GM19397 (cell line): ENCODE results near the gene PRKAR1B.

Experiments used
- ATAC-seq: cut with Tn5 transposase; IDR thresholded peaks from one replicate; pipeline ENCODE4 v1.9.1; 2021; ENCODE audit warnings: mild to moderate bottlenecking, moderate library complexity; ENCODE audit not compliant: unreplicated experiment

Gene PRKAR1B

DNA sequence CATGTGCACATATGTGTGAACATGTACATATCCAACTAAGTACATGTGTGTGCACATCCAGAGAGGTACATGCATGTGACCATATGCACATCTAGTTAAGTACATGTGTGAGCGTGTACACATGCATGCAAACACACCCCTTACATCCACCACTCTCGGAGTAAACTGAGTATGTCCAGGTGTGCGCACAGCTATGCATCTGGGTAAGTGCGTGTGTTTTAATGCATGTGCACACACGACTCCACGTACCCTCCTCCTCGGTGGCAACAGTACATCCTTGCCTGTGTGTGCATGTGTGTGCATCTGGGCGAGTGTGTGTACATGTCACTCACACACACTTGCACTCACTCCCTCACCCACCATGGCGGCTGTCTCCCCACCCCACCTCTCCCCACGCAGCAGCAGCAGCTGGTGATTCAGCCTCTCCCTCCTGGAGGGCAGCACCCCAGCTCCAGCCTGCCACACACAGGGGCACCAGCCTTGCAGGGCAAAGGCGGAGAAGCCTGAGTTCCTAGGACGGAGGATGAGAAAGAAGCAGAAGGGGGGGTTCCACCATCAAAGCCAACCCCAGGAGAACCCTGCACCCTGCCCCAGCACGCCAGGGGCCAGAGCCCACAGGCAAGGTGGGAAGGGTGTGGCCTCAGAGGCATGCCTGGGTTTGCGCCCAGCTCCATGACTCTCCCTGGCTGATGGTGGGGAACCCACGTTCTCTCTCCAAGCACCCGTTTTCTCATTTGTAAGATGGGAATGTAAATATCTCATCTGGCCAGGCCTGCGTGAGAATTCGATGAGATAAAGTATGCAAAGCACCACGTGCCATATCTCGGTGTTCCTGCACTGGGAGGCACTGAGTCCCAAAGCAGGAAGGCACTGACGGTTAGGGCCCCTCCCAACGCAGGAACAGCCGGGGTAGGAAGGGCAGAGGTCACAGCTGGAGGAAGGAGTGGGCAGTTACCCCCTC is 28.3 kb downstream of the PRKAR1B start:
- ATAC-seq, result no peak

GRCh38 chr7:696812-697551 is 30.1 kb downstream of the PRKAR1B start:
- no peak for ATAC-seq

DNA sequence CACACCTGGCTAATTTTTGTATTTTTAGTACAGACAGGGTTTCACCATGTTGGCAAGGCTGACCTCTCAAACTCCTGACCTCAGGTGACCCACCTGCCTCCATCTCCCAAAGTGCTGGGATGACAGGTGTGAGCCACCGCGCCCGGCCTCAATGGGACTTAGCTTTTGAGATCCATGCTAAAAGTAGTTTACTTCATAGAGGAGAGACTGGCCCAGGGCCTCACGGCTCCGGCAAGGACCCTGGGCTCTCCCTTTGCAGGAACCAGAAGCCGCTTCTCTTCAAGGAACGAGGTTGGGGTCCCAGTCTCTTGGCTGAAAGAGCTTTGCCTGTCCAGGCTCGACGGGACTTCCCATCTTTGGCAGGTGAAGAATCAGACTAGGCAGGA is 30.7 kb downstream of the PRKAR1B start:
- no peak for ATAC-seq

- no peak for ATAC-seq
Observed at GRCh38 chr7:693280-693679, 33.8 kb downstream of the PRKAR1B start.

DNA sequence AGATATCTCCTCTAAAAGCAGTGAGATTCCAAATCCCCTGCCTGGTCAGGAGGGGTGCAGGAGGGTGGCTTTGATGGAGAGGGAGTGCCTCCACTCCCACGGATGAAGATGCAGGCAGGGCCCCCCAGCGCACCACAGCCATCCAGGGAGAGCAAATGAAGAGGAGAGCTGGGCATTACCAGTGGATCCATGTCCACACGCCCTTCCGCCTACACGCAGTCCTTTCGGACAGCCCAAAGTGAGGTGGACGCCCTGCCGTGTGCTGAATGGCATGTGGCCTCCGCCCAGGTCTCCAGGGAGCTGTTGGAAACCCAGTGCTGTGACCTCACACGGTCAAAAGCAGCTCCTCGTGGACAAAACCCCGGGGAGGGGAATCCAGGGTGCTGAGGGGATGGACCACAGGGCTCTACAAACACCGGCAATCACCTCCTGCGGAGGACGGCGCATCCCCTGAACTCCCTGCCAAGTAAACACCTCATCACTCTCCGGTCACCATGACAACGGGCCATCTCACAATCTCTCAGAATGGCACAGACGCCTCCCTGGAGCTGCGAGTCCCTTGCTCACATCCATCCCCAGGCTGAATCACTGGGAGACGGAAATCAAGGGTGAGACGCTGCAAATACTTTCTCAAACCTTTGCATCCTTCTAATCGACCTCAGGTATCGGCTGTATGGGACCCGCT is 35.6 kb downstream of the PRKAR1B start:
- no peak for ATAC-seq

DNA sequence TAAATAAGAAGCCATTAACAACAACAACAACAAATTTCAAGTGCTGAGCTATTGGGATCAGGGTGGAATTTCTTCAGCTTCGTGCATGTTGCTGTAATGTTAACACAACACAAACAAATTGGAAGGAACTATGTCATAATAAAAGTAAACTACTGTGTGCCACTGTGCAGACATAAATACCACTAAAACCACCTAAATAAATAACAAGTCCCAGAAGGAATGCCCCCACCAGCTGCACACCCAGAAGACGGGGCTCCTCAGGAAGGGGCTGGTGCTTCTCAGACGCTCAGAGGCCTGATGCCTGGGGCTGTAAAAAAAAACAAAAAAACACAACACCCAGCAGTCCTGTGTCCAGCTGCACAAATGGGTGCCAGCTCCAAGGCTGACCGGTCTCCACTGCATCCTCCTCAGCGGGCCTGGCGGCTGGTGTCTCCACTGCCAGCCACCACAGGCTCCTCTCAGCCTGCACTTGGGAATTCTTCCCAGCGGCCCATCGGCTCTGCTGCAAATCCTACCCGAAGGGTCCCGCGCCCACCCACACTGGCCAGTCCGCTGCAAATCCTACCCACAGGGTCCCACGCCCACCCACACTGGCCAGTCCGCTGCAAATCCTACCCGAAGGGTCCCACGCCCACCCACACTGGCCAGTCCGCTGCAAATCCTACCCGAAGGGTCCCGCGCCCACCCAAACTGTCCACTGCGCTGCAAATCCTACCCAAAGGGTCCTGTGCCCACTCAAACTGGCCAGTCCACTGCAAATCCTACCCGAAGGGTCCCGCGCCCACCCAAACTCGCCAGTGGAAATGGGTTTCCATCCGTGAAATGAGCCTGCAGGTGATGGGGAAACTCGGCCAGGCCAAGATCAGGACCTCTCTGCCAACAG is 36.4 kb downstream of the PRKAR1B start:
- no peak for ATAC-seq

DNA sequence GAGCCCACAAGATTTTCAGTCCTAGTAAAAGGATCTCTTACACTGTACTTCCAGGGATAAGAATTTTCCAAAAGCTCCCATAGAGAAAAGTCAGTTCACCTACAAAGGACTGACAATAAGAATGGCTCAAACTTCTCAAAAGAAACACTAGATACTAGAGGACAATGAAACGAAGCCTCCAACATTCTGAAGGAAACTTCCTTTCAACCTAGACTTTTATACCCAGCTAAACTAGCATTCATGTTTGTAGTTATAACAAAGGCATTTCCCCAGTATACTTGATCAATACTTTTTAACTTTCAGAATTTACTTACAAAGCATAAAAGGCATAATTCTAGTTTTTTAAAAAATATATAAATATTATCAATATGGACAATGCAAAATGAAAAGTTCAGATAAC is 41.5 kb downstream of the PRKAR1B start:
- no peak for ATAC-seq

DNA sequence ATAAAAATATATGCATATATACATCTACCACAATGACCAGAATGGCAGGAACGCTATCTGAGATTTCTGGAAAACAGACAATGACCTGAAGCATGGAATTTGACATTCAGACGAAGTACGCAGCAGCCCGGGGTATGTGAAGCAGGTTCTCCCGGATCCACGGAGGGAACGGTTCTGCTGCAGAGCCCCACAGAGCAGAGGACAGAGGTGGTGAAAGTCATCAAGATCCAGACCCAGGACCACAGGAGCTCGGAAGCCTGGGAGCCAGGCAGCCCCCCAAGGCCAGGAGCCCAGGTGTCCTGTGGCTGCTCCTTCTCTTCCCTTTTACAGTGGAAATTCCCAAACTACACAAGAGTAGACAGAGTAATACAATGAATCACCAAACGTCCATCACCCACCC is 42.7 kb downstream of the PRKAR1B start:
- ATAC-seq, result no peak

- no peak for ATAC-seq
Observed at GRCh38 chr7:683526-684205, 43.4 kb downstream of the PRKAR1B start.

DNA sequence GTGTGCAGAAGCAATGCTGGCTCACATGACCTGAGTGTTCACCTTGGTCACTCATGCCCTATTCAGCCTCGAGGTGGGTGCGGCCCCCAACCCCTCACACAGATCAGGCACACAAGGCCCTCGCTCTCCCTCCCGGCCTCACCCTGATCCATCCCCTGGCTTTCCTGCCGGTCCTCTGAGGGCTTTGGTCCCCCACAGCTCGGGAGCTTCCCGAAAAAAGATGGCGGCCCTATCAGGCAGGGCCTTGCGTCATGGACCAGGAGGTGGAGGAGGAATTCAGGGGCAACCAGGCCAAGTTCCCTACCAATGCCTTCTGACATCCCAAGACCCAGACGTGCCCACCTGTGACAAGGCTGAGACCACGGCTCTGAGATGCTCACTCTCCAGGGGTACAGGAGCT is 44.3 kb downstream of the PRKAR1B start:
- no peak for ATAC-seq

DNA sequence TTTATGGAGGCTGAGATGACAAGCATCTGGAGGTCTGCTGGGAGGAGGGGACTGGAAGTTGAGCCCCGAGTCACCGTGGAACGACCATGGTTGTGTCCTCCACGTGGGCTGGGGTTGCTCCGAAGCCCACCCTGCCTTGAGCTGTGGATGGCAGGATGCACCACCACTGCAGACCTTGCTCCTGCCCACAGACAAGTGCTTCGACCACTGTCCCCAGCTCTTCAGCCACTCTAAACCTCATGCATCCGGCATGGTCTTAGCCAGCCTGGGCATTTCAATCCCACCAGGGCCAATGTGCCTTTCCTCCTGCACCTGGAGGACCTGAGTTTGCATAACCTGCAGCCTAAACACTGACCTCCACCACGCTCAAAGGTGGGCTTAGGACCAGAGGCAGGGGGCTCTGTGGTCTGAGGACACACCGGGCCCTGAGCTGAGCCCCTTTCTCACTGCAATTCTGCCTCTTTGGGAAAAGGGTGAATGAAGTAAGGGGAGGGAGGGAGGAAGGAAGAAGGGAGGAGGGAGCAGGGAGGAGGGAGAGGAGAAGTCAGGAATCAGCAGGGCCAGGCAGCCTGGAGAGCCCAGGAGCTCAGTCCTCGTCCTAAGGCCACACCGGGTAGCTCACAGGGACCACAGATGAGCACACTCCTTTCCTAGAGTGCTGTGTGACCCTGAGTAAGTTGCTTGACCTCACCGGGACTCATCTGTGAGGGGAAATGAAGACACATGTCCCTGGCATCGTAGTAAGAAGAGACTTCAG is 45.4 kb downstream of the PRKAR1B start:
- ATAC-seq, result no peak

GRCh38 chr7:680411-681127 is 46.5 kb downstream of the PRKAR1B start:
- ATAC-seq, result no peak

- no peak for ATAC-seq
Observed at GRCh38 chr7:676972-677385, 50.1 kb downstream of the PRKAR1B start.

DNA sequence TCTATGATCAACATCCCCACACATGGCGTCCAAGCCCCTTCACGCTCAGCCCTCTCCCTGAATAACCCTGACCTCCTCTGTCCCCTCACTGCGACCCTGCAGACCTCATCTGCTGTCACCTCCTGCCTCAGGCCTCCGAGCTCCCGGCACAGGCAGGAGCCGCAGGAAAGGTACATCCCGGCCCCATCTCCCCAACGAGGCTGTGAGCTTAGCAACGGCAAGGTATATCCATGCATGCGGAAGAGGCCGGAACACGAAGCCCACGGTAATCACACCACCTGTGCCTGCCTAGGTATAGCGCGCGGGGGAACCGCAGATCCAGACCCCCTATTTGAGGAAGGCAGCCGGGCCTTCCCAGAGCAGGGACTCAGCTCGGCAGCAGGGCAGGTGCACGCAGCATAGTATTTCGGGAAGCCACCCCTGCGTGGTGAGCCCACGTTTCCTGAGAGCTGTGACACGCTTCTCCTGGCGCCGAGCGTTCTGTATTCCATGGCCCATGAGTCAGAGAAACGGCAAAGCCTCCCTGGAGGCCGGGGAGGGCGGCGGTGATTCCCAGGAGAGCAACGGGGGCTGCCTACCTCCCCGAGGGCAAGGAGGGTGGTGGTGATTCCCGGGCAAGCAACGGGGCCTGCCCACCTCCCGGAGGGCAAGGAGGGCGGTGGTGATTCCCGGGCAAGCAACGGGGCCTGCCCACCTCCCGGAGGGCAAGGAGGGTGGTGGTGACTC is 50.7 kb downstream of the PRKAR1B start:
- ATAC-seq, result no peak

DNA sequence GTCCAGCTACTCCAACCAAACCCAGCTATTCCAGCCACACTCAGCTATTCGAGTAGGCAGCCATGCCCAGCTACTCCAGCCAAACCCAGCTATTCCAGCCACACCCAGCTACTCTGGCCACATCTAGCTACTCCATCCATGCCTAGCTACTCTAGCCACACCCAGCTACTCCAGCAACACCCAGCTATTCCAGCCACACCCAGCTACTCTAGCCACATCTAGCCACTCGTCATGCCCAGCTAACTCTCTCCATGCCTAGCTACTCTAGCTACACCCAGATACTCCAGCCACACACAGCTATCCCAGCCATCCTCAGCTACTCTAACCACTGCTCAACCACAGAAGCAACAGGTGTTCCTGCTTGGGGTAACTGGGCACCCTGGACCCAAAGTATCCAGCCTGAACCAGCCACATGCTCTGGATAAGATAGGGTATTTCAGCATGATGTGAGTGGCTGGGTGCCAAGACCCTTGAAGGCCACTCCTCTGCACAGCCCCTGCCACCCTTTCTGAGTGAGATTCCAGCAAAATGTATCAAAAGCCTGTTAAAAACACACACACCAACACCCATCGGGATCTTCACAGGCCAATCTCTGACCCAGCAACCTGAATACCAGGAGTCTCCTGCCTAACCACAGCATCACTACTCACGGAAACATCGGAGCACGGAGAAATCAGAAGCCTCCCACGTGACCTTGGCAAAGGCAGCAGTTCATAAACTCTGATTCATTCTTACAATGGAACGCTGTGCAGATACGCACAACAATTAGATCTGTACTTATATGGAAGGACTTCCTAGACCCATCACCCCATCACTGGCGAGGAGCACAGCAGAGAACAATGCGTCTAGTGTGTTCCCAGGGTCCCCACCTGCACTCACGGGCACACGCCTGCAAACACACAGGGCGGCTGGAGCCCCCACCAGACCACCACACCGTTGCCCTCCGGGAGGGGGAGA is 52.3 kb downstream of the PRKAR1B start:
- no peak for ATAC-seq

DNA sequence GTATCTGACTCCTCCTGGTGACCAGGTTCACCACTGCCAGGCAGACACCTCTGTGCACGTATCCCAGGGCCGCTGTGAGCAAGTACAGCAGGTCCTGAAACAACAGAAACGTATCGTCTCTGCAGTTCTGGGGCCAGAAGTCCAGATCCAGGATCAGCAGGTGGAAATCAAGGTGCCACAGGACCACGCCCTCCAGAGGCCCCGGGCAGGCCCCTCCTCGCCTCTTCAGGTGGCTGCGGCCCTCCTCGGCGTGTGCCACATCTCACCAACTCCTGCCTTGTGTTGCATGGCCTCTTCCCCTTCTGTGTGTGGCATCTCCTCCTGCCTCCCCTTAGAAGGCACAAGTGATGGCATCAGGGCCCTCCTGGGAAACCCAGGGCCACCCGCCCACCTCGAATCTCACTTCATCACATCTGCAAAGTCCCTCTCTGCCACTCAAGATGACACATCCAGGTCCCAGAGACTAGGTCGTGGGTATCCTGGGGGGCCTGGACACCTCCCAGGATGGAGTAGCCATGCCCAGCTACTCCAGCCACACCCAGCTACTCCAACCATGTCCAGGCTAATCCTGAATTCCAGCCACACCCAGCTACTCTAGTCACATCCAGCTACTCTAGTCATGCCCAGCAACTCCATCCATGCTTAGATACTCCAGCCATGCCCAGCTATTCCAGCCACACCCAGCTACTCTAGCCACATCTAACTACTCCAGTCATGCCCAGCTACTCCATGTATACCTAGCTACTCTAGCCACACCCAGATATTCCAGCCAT is 53.2 kb downstream of the PRKAR1B start:
- ATAC-seq, result no peak
